Spinal cord (tissue), 10 donors: ENCODE measurements around the gene RASGRF2. TPM values are rescaled to one million over a fixed set of nuclear protein-coding genes. Genes with fewer than 3 reads are reported as not detected.

Experiments used
- DNase-seq, 6 donors: peaks; one replicate each; pipeline versions ENCODE4 v3.0.0 to v3.0.0-alpha.2; 2013 to 2015; ENCODE audit warnings: low spot score in 6 of 6, low read depth in 4 of 6
- H3K27ac ChIP-seq: one replicate; pipeline ENCODE4 v1.5.1; 2013; ENCODE audit warnings: low read depth, low read length, control low read depth
- H3K27me3 ChIP-seq: one replicate; pipeline ENCODE4 v1.6.1; 2013; ENCODE audit warnings: low read length; ENCODE audit not compliant: control insufficient read depth, insufficient read depth
- H3K36me3 ChIP-seq: one replicate; pipeline ENCODE4 v1.6.1; 2013; ENCODE audit warnings: low read length; ENCODE audit not compliant: control insufficient read depth, insufficient read depth
- H3K4me1 ChIP-seq: one replicate; pipeline ENCODE4 v1.6.1; 2013; ENCODE audit warnings: low read length; ENCODE audit not compliant: control insufficient read depth, insufficient read depth
- H3K4me3 ChIP-seq: one replicate; pipeline ENCODE4 v1.5.1; 2013; ENCODE audit warnings: low read depth, low read length, control low read depth
- H3K9me3 ChIP-seq: one replicate; pipeline ENCODE4 v1.6.1; 2013; ENCODE audit warnings: low read length; ENCODE audit not compliant: control insufficient read depth, insufficient read depth
- whole genome bisulfite sequencing: methylation state at CpG from one replicate; pipeline ENCODE4 v1.1.5; 2013; ENCODE audit warnings: missing lambda C conversion rate; ENCODE audit not compliant: insufficient coverage; 5-methylcytosine and 5-hydroxymethylcytosine counted together
- polyA plus RNA-seq, 2 donors: library from polyadenylated mRNA; unstranded; fragments of 120-200 nt; gene quantifications; one replicate each; pipeline ENCODE4 v1.2.1, GENCODE V29; 2013; ENCODE audit not compliant: insufficient read length in 2 of 2
- total RNA-seq, 2 donors: library from RNA; depleted of rRNA in 1 of 2; stranded (reverse); fragments of 120-200 nt in 1 of 2; fragments of >200 nt in 1 of 2; gene quantifications; one replicate each; pipeline versions ENCODE4 v1.2.3 to v1.2.4, GENCODE V29; 2013 to 2014
- donor health status: healthy.

RASGRF2 gene
- total and polyA plus RNA-seq, 4 donors: 10.3 to 21.2 (median 14.6) TPM

DNA sequence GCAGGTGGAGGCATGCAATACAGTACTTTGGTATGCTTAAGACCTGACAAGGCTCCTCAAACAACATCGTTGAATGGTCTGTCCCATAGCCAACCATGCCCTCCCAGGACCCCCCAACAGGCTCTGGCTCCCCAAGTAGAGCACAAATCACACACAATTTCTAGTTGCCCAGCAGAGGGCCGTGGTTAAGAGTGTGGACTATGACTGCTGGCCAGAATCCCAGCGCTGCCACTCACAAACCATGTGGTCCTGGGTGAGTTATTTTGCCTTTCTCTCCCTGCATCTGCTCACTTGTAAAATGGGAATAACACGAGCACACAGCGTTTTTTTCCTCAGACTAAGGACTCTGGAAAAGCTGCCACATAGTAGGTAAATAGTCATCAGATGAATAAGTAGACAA is 279.4 kb downstream of the RASGRF2 start:
- WGBS: 93% methylated on average over 2 of the region's 5 CpGs
- DNase-seq: no peak
- H3K27ac ChIP-seq: no peak overlapping the region

DNA sequence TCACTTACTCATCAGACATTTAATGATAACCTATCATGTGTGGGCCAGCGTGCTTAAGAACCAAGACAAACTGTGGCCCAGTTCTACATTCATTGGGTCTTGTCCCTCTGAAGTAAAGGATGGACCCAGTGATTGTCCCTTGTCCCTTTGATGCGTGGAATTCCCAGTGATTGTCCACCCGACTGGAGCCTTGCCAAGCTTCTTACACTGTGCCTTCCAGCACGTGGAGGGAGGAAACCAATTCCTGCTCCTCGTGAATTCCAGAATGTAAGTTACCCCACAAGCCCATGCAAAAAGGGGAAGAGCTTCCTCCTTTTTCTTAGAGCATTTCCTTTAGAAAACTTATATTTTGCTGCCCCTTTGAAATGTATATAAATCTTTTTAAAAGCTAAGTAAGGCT is 280.8 kb downstream of the RASGRF2 start:
- DNase-seq: no peak
- 61% methylated on average over 3 of the region's 5 CpGs for WGBS
- Histone ChIP-seq H3K9me3 (no peaks in the 10 kb centered on the region), H3K36me3 (no peaks in the 10 kb centered on the region), H3K4me1 (no peaks in the 10 kb centered on the region), H3K4me3 (no peak overlapping the region), H3K27me3 (no peaks in the 10 kb centered on the region), H3K27ac (no peak overlapping the region)

More for the DNA sequence above, 279.4 kb downstream of the RASGRF2 start:
- H3K4me1 ChIP-seq: peaks cover 4% of the 10 kb centered on the region
- no peak overlapping the region for H3K4me3 ChIP-seq
- no peaks in the 10 kb centered on the region for H3K9me3 ChIP-seq
- H3K36me3 ChIP-seq: peaks cover 7% of the 10 kb centered on the region
- H3K27me3 ChIP-seq: no peaks in the 10 kb centered on the region

DNA sequence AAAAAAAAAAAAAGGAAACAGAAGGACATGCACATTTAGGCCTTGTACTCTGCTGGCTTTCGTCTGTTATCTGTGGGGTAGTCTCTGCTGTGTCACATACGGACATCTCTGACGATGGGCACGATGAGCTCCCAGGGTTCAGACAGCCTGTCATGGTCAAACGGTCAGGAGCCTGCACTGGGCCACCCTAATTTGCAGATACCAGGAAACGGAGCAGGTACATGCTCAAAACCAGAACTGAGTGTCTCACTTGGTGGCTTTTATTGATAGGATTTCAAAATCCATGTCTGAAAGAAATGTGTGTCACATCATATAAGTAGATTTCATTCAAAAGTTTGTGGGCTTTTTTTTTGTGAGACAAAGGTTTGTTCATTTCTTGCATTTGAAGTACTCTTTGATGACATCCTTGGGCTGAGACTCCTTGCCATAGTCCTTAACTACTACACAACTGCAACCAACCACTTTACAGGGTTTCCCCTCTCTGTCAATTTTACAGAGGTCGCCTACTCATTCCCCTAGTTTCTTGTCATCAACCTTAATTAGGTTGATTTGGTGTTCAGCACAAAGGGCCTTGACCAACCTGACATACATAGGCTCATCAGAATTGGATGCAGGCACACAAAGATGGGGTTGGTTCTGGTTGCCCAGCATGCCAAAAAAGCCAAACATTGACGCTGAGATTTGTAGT is 281.9 kb downstream of the RASGRF2 start:
- no peak for DNase-seq
- no peaks in the 10 kb centered on the region for H3K9me3 ChIP-seq
- no peak overlapping the region for H3K27ac ChIP-seq
- H3K4me1 ChIP-seq: peaks cover 7% of the 10 kb centered on the region
- WGBS: 84% methylated on average over 6 of the region's 8 CpGs
- no peaks in the 10 kb centered on the region for H3K36me3 ChIP-seq
- no peak overlapping the region for H3K4me3 ChIP-seq
- no peaks in the 10 kb centered on the region for H3K27me3 ChIP-seq

DNA sequence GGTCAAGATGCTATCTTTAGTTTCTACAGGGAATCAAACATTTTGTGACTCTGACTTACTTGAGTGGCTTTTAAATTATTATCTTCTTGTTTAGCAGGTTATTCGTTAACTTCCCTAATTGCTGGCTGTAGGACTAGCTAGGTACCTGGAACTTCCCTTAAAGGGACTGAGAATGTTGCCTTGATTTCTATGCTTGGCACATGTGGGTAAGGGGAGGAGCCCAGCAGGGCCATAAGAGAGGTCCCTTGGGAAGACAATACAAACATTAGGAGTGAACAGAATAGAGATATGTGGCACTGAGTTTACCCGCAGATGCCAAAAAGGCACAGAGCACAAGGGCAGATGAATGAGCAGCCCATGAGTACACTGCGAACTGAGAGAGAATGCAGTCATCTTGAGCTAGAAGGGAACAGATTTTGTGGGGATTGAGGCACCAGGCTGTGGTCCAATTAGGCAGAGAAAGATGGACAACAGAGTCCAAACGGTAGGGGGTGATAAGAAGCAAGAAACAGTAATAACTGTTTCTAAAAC is 282.8 kb downstream of the RASGRF2 start:
- no peak for DNase-seq
- Histone ChIP-seq H3K4me1 (peaks cover 7% of the 10 kb centered on the region), H3K9me3 (no peaks in the 10 kb centered on the region), H3K36me3 (no peaks in the 10 kb centered on the region), H3K27me3 (no peaks in the 10 kb centered on the region), H3K27ac (no peak overlapping the region), H3K4me3 (no peak overlapping the region)
- WGBS: 57% methylated on average over 3 of the region's 4 CpGs

DNA sequence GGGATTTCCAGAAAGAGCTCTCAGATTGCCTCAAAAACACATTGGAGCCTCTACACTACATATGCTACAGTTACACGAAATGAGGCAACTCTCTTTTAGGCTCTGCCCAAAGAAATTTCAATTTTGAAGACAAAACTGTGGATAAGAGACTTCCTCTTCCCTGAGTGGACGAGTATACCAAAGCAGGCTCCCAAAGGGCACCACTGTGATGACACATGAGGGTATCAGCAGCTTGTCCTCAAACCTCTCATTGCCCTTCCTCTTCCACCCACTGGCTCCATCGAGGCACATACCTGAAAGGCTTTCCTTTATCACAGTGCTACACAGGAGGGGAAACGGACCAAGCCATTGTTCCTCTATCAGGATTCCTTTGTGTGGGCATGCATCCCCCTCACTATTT is 284.3 kb downstream of the RASGRF2 start:
- Histone ChIP-seq H3K4me1 (peaks cover 7% of the 10 kb centered on the region), H3K27ac (no peak overlapping the region), H3K4me3 (no peak overlapping the region), H3K36me3 (no peaks in the 10 kb centered on the region), H3K27me3 (no peaks in the 10 kb centered on the region), H3K9me3 (no peaks in the 10 kb centered on the region)
- WGBS: 91% methylated on average over 2 of the region's 4 CpGs
- DNase-seq: no peak

DNA sequence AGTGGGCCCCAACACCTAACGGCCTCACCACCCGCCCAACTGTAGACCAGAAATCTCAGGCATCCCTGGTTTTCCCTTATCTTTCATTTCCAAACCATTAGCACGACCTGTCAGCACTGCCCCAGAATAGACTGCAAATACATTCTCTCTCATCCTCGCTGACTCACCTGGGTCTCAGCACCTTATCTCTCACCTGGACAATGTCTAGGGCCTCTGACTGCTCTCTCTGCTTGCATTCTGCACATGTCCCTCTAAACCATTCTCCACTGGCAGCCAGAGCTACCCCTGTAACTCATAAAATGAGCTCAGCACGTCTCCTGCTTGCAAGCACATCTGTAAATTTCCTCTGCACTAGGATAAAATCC is 285.7 kb downstream of the RASGRF2 start:
- DNase-seq: no peak
- Histone ChIP-seq H3K27me3 (no peaks in the 10 kb centered on the region), H3K36me3 (no peaks in the 10 kb centered on the region), H3K4me3 (no peak overlapping the region), H3K4me1 (peaks cover 7% of the 10 kb centered on the region), H3K9me3 (no peaks in the 10 kb centered on the region), H3K27ac (no peak overlapping the region)
- 83% methylated on average over 5 of the region's 5 CpGs for WGBS

DNA sequence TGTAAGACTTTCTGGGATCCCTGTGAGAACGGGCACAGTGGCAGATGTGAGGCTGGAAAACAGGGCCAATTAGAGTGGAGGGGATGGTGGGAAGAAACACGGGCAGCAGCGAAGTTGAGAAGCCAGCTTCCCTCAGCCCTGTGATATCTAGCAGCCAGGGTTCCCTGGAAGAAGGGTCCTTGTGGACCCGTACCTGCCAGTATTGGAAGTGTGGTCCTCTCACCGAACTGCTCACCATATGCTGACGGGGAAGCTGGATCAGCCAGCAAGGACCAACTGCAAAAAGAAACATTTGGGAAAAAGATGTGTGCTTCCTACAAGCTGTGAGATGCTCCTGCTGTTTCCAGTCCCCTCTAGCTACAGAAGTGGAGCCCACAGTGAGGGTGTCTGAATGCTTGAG is 286.5 kb downstream of the RASGRF2 start:
- 75% methylated on average over 6 of the region's 6 CpGs for WGBS
- H3K36me3 ChIP-seq: no peaks in the 10 kb centered on the region
- H3K9me3 ChIP-seq: no peaks in the 10 kb centered on the region
- H3K27ac ChIP-seq: no peak overlapping the region
- no peak overlapping the region for H3K4me3 ChIP-seq
- H3K4me1 ChIP-seq: peaks cover 7% of the 10 kb centered on the region
- DNase-seq: peak in 2 of 6 donors; percentile 49 to 53
- no peaks in the 10 kb centered on the region for H3K27me3 ChIP-seq

DNA sequence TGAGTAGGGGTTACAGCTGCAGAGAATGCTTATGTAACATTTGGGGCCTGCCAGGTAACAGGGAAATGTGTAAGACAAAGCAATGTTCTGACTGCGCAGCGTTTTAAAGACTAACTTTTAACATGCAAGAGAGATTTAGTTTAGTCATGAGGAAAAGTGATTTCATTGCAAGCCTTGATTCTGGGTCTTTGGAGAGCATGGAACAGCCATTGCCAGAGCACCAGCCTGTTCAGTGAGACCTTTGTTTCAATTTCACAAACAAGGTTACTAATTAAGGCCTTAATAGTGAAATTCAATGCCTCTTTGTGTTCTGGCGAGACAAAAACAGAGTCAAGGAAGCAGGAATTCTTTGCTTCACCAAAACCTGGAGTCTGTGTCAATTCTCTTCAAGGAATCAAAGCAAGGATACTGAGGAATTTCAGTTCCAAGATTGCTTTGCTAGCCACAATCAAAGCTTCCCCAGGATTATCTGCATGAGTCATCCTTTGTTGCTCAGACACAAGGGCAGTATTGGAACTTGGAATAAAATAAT is 287.3 kb downstream of the RASGRF2 start:
- Histone ChIP-seq H3K4me3 (no peak overlapping the region), H3K27me3 (no peaks in the 10 kb centered on the region), H3K36me3 (no peaks in the 10 kb centered on the region), H3K27ac (peak overlapping the region; percentile 29), H3K4me1 (peaks cover 8% of the 10 kb centered on the region), H3K9me3 (no peaks in the 10 kb centered on the region)
- peak in 2 of 6 donors; percentile 29 to 51 for DNase-seq
- WGBS: 14% methylated on average over 1 of the region's 3 CpGs

DNA sequence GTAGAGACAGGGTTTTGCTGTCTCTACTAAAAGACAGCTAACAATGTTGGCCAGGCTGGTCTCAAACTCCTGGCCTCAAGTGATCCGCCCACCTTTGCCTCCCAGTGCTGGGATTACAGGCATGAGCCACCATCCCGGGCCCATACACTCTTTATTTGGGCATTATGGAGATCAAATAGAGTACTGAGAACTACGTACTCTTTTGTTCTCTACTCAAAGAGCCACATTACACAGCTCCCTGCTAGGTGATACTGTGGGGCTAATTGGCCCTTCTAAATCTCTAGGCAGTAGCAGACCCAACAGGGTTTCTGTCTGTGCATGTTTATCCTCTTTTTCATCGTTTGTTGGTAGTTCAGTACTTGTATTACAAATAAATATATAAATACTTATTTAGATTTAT is 289.1 kb downstream of the RASGRF2 start:
- H3K36me3 ChIP-seq: peaks cover 2% of the 10 kb centered on the region
- DNase-seq: no peak
- peaks cover 11% of the 10 kb centered on the region for H3K4me1 ChIP-seq
- H3K9me3 ChIP-seq: no peaks in the 10 kb centered on the region
- no peak overlapping the region for H3K27ac ChIP-seq
- 100% methylated on average over 1 of the region's 4 CpGs for WGBS
- no peaks in the 10 kb centered on the region for H3K27me3 ChIP-seq
- no peak overlapping the region for H3K4me3 ChIP-seq

DNA sequence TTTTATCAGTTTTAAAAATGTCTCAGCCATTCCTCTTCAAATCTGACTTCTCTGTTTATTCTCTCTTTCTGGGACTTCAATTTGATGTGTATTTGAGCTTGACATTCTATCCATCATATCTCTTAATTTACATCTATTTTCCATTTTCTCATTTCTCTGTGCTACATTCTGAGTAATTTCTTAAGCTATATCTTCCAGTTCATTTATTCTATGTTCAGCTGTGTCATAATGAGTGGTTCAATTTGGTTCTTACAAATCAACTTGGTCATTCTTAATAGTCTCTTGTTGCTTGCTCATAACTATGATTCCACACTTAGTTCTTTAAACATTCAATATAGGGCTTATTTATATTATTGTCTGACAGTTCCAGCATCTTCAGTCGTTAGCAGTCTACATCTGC is 289.8 kb downstream of the RASGRF2 start:
- Histone ChIP-seq H3K4me1 (peaks cover 11% of the 10 kb centered on the region), H3K36me3 (peaks cover 9% of the 10 kb centered on the region), H3K27ac (no peak overlapping the region), H3K4me3 (no peak overlapping the region), H3K27me3 (no peaks in the 10 kb centered on the region), H3K9me3 (no peaks in the 10 kb centered on the region)
- WGBS: no CpG with 5 or more reads among the region's 1 CpG
- DNase-seq: no peak
